ENCODE results near the gene CYFIP1.
"Not testable (repeated sequence)": the region's sequence is repeated elsewhere in the genome, so short reads cannot be mapped to it uniquely, and the experiment has no call there.

The CYFIP1 gene

DNA sequence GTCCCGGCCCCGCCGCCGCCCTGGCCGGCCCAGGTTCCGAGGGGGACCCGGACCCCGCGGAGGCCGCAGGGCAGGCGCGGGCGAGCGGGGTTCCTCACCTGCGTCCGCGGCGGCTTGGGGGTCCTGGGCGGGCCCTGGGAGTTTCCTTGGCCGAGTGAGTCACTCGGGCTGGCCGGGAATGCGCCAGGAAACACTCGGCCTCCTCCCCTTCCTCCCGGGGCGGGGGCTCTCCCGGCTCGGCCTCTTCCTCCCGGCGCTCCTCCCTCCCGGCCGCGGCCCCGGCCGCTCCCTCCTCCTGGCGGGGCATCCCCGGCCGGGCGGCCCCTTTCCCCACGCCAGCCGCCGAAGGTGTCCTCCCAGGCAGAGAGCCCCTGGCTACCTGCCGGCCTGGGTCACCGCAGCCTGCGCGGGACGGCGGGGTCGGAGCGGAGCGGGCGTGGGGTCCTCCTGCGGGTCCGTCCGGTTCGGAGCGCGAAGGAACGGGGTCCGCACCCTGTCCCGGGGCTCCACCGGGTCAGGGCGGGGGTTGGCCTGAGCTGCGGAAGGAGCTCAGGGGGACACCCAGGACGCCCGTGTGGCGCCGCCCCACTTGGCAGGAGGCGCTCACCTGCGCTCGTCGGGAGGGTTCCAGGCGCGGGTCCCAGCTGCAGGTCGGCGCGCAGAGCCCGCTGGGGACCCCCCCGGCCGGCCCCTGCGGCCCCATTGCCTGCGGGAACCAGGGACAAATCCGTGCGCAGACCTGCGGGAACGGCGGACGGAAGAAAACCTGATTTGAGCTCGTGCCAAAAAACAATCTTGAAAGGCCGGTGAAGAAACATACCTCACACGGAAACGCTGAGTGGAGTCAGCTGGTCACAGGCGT is at the start of gene CYFIP1:
Gene CYFIP1, minus strand, starts transcription at position 180 of the 862 bp plus-strand sequence. CDS start 33,083 bp downstream, outside the sequence.
- H3K9me3 Mint-ChIP-seq: no peaks in the 10 kb centered on the region
- H3K4me3 Mint-ChIP-seq: peak within 1 kb of the TSS; percentile 80
- H3K4me1 Mint-ChIP-seq: peaks cover 16% of the 10 kb centered on the region
- H3K27ac Mint-ChIP-seq: no peak within 1 kb of the TSS
- ATAC-seq: peak; percentile 63
- peak; percentile 15 to 63 for DNase-seq (ENCODE audit: low spot score in 2 of 2)
- H3K36me3 Mint-ChIP-seq: no peaks in the 10 kb centered on the region

DNA sequence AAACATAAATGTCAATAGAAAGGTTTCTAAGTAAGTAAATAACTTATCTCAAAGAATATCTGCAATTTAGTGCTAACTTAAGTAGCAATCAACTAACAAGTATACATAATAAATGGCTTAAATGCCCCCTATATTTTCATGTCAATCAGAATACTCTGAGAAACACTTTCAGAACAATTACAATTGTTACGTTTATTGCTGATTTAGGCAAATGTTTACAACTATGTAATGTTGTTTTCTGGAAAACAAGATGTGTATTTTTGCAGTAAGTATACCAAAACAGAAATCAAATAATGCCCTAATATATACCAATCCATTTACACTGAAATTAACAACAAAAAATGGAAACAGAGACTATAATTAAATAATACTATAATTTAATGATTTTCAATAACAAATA is 46.0 kb upstream of the CYFIP1 start:
- no peak overlapping the region for H3K27ac Mint-ChIP-seq
- no peak for DNase-seq (ENCODE audit: low spot score in 2 of 2)
- no peaks in the 10 kb centered on the region for H3K9me3 Mint-ChIP-seq
- ATAC-seq: no peak
- H3K4me1 Mint-ChIP-seq: no peaks in the 10 kb centered on the region
- H3K4me3 Mint-ChIP-seq: no peak overlapping the region
- H3K36me3 Mint-ChIP-seq: peaks cover 100% of the 10 kb centered on the region

DNA sequence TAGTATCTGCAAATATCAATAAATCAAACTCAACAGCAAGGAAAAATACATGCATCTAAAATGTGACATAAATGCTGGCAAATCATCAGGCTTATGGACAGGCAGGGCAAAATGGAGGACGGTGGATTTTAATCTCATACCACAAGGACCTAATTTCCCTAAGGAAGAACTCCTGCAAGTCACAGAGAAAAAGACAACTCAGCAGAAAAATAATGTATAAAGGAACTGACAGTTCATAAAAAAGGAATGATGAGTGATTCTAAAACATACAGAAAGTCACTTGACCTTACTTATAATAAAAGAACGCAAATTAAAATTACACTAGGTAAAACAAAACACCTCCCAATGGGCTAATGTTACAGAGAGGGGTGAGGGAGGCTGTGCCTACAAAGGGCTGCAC is 42.0 kb upstream of the CYFIP1 start:
- ATAC-seq (no peak), DNase-seq (ENCODE audit: low spot score in 2 of 2) (no peak)
- Mint-ChIP-seq H3K9me3 (no peaks in the 10 kb centered on the region), H3K4me1 (no peaks in the 10 kb centered on the region), H3K36me3 (peaks cover 100% of the 10 kb centered on the region), H3K27ac (no peak overlapping the region), H3K4me3 (no peak overlapping the region)

DNA sequence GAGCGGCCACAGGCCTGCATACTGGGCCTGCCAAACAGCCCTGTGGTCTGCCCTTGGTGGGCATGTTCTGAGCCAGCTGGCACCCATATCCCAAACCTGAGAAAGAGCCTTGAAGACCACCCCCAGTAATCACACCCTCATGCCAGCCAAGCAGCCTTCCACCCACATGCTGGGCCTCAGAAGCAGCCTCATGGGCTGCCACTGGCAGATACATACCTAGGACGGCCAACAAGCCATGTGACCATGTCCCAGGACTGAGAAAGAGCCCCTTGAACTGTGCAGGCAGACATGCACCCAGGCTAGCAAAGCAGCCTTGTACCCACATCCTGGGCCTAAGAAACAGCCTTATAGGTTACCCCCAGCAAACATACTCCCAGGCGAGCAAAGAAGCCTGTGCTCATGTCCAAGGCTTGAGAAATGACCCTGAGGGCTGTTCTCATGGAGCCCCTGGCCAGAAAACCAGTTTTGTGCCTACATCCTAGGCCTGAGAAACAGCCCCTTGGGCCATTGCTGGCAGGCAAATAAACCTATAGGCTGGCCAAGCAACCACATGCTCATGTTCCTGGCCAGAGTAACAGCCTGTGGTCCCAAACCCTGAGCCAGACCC is 34.3 kb upstream of the CYFIP1 start:
- peaks cover 68% of the 10 kb centered on the region for H3K36me3 Mint-ChIP-seq
- H3K4me1 Mint-ChIP-seq: no peaks in the 10 kb centered on the region
- H3K9me3 Mint-ChIP-seq: no peaks in the 10 kb centered on the region
- DNase-seq (ENCODE audit: low spot score in 2 of 2) (no peak), ATAC-seq (no peak)
- H3K27ac Mint-ChIP-seq: no peak overlapping the region
- no peak overlapping the region for H3K4me3 Mint-ChIP-seq

DNA sequence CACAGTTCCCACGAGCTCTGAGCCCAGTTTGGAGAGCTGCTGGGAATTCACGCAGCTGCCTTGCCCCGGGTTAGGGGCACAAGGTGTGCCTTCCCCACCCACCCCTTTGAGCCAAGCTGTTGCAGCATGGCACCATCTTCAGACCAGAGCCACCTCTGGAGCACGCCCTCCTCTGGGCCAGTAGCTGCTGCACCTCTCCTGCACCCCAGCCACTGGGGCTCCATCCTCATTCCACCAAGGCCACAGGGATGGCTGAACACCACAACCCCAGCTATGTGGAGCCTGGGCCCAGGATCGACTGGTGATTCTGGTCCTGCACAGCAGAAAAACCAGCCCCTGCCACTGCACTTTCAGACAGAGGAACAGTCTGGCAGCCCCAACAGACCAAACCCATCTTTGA is 33.5 kb upstream of the CYFIP1 start:
- DNase-seq (ENCODE audit: low spot score in 2 of 2) (no peak), ATAC-seq (no peak)
- no peaks in the 10 kb centered on the region for H3K9me3 Mint-ChIP-seq
- no peak overlapping the region for H3K4me3 Mint-ChIP-seq
- H3K27ac Mint-ChIP-seq: no peak overlapping the region
- H3K4me1 Mint-ChIP-seq: no peaks in the 10 kb centered on the region
- peaks cover 68% of the 10 kb centered on the region for H3K36me3 Mint-ChIP-seq

DNA sequence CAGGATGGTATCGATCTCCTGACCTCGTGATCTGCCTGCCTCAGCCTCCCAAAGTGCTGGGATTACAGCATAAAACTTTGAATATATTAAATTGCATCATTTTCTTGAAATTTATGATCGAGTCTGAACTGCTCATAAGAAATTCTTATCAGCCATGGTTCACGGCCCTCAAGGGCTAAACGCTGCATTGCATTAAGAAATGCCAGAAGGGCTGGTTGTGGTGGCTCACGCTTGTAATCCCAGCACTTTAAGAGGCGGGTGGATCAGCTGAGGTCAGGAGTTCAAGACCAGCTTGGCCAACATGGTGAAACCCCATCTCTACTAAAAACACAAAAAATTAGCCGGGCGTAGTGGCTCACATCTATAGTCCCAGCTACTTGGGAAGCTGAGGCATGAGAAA is 32.4 kb upstream of the CYFIP1 start:
- peaks cover 68% of the 10 kb centered on the region for H3K36me3 Mint-ChIP-seq
- not testable (repeated sequence) for H3K4me3 Mint-ChIP-seq; H3K27ac Mint-ChIP-seq; H3K4me1 Mint-ChIP-seq; H3K9me3 Mint-ChIP-seq; ATAC-seq; DNase-seq (ENCODE audit: low spot score in 2 of 2)

DNA sequence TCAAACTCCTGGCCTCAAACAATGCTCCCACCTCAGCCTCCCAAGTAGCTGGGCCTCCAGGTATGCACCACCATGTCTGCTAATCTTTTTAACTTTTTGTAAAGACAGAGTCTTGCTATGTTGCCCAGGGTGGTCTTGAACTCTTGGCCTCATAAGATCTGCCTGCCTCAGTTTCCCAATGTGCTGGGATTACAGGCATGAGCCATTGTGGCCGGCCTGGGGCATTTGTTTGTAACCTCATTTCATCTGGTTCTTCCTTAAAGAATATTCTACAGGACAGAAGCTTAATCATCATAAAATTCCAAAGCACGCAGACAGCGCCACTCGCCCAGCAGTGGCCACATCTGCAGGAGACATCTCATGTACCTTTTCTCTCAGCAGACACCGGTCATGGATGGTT is 23.6 kb upstream of the CYFIP1 start:
- no peak overlapping the region for H3K27ac Mint-ChIP-seq
- H3K9me3 Mint-ChIP-seq: no peaks in the 10 kb centered on the region
- no peaks in the 10 kb centered on the region for H3K4me1 Mint-ChIP-seq
- peaks cover 95% of the 10 kb centered on the region for H3K36me3 Mint-ChIP-seq
- ATAC-seq: no peak
- DNase-seq (ENCODE audit: low spot score in 2 of 2): no peak
- H3K4me3 Mint-ChIP-seq: no peak overlapping the region

DNA sequence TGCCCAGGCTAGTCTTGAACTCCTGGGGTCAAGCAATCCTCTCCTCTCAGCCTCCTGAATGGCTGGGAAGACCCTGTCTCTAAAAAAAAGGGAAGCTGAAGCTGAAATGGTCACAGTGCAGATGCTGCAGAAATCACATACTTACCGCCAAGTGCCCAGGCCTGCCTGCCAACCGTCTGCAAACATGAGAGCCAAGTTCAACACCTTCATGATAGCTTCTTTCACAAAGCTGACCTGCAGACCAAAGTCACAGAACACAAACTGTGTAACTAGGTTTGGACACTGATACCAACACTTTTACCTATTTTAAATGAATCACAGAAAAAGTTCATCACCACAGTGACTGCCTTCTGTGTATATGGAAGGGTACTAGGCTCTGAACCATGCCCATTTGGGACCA is 22.8 kb upstream of the CYFIP1 start:
- no peak for DNase-seq (ENCODE audit: low spot score in 2 of 2)
- no peak overlapping the region for H3K4me3 Mint-ChIP-seq
- no peak overlapping the region for H3K27ac Mint-ChIP-seq
- peaks cover 93% of the 10 kb centered on the region for H3K36me3 Mint-ChIP-seq
- no peak for ATAC-seq
- no peaks in the 10 kb centered on the region for H3K4me1 Mint-ChIP-seq
- no peaks in the 10 kb centered on the region for H3K9me3 Mint-ChIP-seq

DNA sequence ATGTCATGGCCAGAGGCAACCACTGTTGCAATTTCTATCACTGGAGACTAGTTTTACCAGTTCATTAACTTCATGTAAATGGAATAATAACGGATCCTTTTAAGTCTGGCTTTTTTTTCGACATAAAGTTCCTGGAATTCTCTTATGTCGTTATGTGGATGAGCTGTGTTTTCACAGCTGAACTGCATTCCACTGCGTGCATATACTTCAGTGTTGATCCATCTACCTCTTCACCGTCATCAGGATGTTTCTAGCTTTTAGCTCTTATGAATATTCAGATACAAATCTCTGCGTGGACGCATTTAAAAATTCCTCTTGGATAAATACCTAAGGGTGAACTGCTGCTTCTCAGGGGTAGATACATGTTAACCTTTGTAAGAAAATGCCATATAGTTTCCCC is 15.6 kb upstream of the CYFIP1 start:
- no peak for ATAC-seq
- DNase-seq (ENCODE audit: low spot score in 2 of 2): no peak
- Mint-ChIP-seq H3K9me3 (no peaks in the 10 kb centered on the region), H3K27ac (no peak overlapping the region), H3K36me3 (peaks cover 57% of the 10 kb centered on the region), H3K4me1 (no peaks in the 10 kb centered on the region), H3K4me3 (no peak overlapping the region)

DNA sequence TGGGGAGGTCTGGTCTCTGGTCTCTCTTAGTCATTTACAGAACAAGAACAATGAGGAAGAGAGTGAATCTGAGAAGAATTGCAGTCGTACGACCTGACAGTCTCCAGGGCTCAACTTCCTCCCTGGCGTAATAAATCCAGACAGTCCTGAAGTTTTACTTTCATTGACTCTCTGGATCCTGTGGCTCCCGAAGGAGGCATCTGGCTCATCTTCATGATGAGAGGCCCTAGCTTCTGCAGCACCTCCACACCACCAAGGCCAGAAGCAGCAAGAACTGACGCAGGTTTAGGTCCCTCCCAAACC is 11.8 kb upstream of the CYFIP1 start:
- Mint-ChIP-seq H3K36me3 (peaks cover 26% of the 10 kb centered on the region), H3K27ac (no peak overlapping the region), H3K4me1 (no peaks in the 10 kb centered on the region), H3K4me3 (no peak overlapping the region), H3K9me3 (no peaks in the 10 kb centered on the region)
- DNase-seq (ENCODE audit: low spot score in 2 of 2) (no peak), ATAC-seq (no peak)

DNA sequence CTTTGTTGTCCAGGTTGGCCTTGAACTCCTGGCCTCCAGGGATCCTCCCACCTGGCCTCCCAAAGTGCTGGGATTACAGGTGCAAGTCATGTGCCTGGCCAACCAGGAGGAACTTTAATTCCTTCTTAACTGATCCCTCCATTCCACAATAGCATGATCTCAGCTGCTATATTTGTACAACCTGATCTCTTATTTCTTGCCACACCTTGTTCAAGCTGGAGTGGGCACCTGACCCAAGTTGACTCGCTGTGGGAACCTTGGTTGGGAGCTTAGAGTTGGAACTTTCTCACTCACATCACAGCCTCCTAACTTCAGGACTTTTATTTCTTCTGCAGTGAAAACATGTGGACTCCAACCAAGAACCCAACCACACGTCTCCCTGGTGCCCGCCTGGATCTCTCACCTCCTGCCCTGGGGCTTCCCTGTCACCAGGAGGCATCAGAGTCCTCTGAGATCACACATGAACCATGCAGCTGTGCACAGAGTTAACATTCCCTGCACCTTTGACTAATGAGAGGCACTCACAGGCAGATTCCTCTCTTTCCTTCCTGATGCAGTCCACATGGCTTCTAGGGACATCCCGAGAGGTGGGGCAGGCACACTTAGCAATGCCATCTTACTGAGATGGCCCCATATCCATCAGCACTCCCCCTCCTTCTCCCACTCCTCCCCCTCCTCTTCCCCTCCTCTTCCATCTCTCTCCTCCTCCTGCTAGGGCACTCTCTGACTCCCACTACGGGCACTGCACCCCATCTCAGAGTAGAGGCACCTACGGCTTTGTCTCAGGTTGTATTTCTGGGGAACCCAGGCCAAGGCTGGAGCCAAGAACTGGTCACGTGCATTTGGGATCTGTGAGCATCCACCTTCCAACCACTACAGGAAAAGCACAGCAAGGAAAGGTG is 9.7 kb upstream of the CYFIP1 start:
- Mint-ChIP-seq H3K36me3 (peaks cover 14% of the 10 kb centered on the region), H3K4me3 (no peak overlapping the region), H3K9me3 (no peaks in the 10 kb centered on the region), H3K4me1 (no peaks in the 10 kb centered on the region), H3K27ac (no peak overlapping the region)
- ATAC-seq (no peak), DNase-seq (ENCODE audit: low spot score in 2 of 2) (no peak)

DNA sequence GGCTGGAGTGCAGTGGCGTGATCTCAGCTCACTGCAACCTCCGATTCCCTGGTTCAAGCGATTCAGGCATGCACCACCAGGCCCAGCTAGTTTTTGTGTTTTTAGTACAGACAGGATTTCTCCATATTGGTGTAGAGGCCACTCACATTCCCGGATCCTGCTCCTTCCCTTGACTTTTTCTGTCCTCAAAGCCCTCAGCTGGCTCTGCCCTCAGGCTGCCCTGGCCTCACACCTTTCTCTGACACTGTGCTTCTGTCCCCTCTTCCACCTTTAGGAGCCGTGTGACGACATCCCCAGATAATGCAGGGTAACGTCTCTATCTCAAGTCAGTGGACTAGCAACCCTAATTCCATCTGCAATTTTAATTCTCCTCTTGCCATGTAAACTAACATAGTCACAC is 8.6 kb upstream of the CYFIP1 start:
- H3K4me3 Mint-ChIP-seq: no peak overlapping the region
- no peaks in the 10 kb centered on the region for H3K9me3 Mint-ChIP-seq
- H3K27ac Mint-ChIP-seq: no peak overlapping the region
- DNase-seq (ENCODE audit: low spot score in 2 of 2) (no peak), ATAC-seq (no peak)
- H3K4me1 Mint-ChIP-seq: no peaks in the 10 kb centered on the region
- peaks cover 8% of the 10 kb centered on the region for H3K36me3 Mint-ChIP-seq

DNA sequence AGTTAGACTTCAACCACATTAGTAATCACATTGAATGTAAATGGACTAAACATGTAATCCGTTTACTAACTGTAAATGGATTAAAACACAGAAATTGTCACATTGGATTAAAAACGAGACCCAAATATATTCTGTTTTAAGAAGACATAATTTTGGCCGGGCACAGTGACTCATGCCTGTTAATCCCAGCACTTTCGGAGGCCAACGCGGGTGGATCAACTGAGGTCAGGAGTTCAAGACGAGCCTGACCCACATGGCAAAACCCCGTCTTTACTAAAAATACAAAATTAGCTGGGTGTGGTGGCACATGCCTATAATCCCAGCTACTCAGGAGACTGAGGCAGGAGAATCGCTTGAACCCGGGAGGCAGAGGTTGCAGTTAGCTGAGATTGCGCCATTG is 1.8 kb upstream of the CYFIP1 start:
- not testable (repeated sequence) for H3K9me3 Mint-ChIP-seq; ATAC-seq; H3K27ac Mint-ChIP-seq; DNase-seq (ENCODE audit: low spot score in 2 of 2); H3K36me3 Mint-ChIP-seq; H3K4me3 Mint-ChIP-seq
- H3K4me1 Mint-ChIP-seq: peaks cover 16% of the 10 kb centered on the region

DNA sequence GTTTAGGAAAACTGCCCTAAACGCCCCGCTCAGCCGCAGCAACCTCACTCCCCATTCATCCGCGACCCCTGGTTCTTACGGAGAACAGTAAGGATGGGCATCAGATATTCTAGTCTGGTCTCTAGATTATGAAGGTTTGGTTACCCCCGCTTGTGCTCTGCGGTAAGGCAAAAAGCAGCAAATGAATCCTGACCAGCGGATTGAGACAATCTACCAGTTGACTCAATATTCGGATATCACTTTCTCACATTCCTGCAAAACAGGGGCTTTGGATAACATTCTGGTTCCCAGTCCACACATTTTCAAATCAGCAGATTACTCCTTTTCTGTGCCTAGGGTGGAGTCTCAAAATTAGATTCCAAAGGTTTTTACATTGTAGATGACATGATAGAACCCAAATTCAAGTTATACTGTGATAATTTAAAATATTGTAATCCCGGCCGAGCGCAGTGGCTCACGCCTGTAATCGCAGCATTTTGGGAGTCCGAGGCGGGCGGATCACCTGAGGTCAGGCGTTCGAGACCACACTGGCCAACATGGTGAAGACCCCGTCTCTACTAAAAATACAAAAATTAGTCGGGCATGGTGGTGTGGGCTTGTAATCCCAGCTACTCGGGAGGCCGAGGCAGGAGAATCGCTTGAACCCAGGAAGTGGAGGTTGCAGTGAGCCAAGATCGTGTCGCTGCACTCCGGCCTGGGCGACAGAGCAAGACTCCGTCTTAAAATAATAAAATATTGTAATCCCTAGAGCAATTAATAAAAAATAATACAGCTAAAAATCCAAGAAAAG is 1.1 kb upstream of the CYFIP1 start:
- H3K9me3 Mint-ChIP-seq: no peaks in the 10 kb centered on the region
- H3K27ac Mint-ChIP-seq: no peak overlapping the region
- peaks cover 16% of the 10 kb centered on the region for H3K4me1 Mint-ChIP-seq
- DNase-seq (ENCODE audit: low spot score in 2 of 2) (no peak), ATAC-seq (no peak)
- no peaks in the 10 kb centered on the region for H3K36me3 Mint-ChIP-seq
- H3K4me3 Mint-ChIP-seq: peak overlapping the region; percentile 80

All from stimulated activated effector memory CD8-positive, alpha-beta T cell treated with anti-CD3 and anti-CD28 coated beads, Interleukin-12 subunit alpha, Interleukin-12 subunit beta, amount 100 ng/mL, for 72 hours (primary cell).